Activated CD8-positive, alpha-beta T cell treated with anti-CD3 and anti-CD28 coated beads for 36 hours (primary cell): ENCODE results near the gene TALDO1. TPM values are rescaled to one million over a fixed set of nuclear protein-coding genes. Genes with fewer than 3 reads are reported as not detected.

ENCODE experiments used
- ATAC-seq: fragments of 200-7000 bp; cut with Tn5 transposase; one replicate; pipeline ENCODE4 v1.10.0; 2021; ENCODE audit warnings: mild to moderate bottlenecking, moderate library complexity
- CTCF ChIA-PET: fragments of 350-600 bp; sonication (Branson Sonifier 250); formaldehyde crosslinking; loops from one replicate; lab custom pipeline; 2021; ENCODE audit warnings: antibody characterized with exemption; lab: Charles Lee
- POLR2A ChIA-PET: fragments of 350-600 bp; sonication (Branson Sonifier 250); formaldehyde crosslinking; loops from one replicate; lab custom pipeline; 2021; ENCODE audit warnings: antibody characterized with exemption; lab: Charles Lee
- DNase-seq: peaks from one replicate; pipeline ENCODE4 v3.0.0-alpha.2; 2020
- H3K27ac Mint-ChIP-seq: one replicate; pipeline ENCODE4 v1.8.0; 2021; ENCODE audit warnings: mild to moderate bottlenecking, mixed read lengths
- H3K27me3 Mint-ChIP-seq: one replicate; pipeline ENCODE4 v1.8.0; 2021; ENCODE audit warnings: mixed read lengths
- H3K36me3 Mint-ChIP-seq: one replicate; pipeline ENCODE4 v1.8.0; 2021; ENCODE audit warnings: low read depth, mixed read lengths
- H3K4me1 Mint-ChIP-seq: one replicate; pipeline ENCODE4 v1.8.0; 2021; ENCODE audit warnings: low read depth, mixed read lengths
- H3K4me3 Mint-ChIP-seq: one replicate; pipeline ENCODE4 v1.8.0; 2021; ENCODE audit warnings: mild to moderate bottlenecking, moderate library complexity, mixed read lengths
- H3K9me3 Mint-ChIP-seq: one replicate; pipeline ENCODE4 v1.8.0; 2021; ENCODE audit warnings: mixed read lengths
- CTCF ChIP-seq: fragments of 200-600 bp; IDR thresholded peaks from one replicate; pipeline ENCODE4 v1.8.0; 2022; ENCODE audit warnings: antibody characterized with exemption, mild to moderate bottlenecking
- intact Hi-C: fragments of 100-400 bp; cut with micrococcal nuclease; formaldehyde crosslinking; loops from one replicate; pipeline ENCODE4 v1.10.0; 2022
- total RNA-seq, 2 experiments: library from RNA; stranded (reverse); gene quantifications; one replicate each; pipeline ENCODE4 v1.2.3, GENCODE V29; 2021

The TALDO1 gene
- total RNA-seq, 2 experiments from 2014 or later, result 234 to 241 TPM

GRCh38 chr11:724049-724777, 23.1 kb upstream of the TALDO1 start:
- peaks cover 18% of the 10 kb centered on the region for H3K4me1 Mint-ChIP-seq
- no peak overlapping the region for H3K27ac Mint-ChIP-seq
- DNase-seq (peak; percentile 59), ATAC-seq (no peak)
- peak overlapping the region; percentile 42 for H3K4me3 Mint-ChIP-seq
- TF ChIP-seq CTCF, result no peak
- CTCF ChIA-PET, result interaction anchor here (0.8 to 10.0 kb wide), 17 partner anchors 13 to 205 kb away, joined by 3 to 73 read pairs (median 5); partner anchors contain the start of genes DEAF1 and TMEM80
- peaks cover 28% of the 10 kb centered on the region for H3K27me3 Mint-ChIP-seq
- H3K36me3 Mint-ChIP-seq, result no peaks in the 10 kb centered on the region
- intact Hi-C loops, result no loop called here
- H3K9me3 Mint-ChIP-seq, result no peaks in the 10 kb centered on the region
- POLR2A ChIA-PET, result interaction anchor here (1.0 kb wide), 1 partner anchor 28 kb away, joined by 3 read pairs; no protein-coding TSS in a partner anchor

- DNase-seq (no peak), ATAC-seq (no peak)
- H3K4me3 Mint-ChIP-seq, result peak overlapping the region; percentile 67
- ChIA-PET CTCF (interaction anchor here (1.1 to 10.0 kb wide), 9 partner anchors 28 to 206 kb away, joined by 4 to 73 read pairs (median 7); partner anchors contain the start of genes DEAF1 and TMEM80), POLR2A (no interaction called here)
- intact Hi-C loops, result loop anchor here (5.0 kb wide), 1 partner anchor 168 kb away; no protein-coding TSS in a partner anchor
- peaks cover 21% of the 10 kb centered on the region for H3K27me3 Mint-ChIP-seq
- peaks cover 18% of the 10 kb centered on the region for H3K4me1 Mint-ChIP-seq
- no peaks in the 10 kb centered on the region for H3K36me3 Mint-ChIP-seq
- H3K27ac Mint-ChIP-seq, result no peak overlapping the region
- no peaks in the 10 kb centered on the region for H3K9me3 Mint-ChIP-seq
- no peak for TF ChIP-seq CTCF
These were observed 22.4 kb upstream of the TALDO1 start for GRCh38 chr11:724778-725386.

- CTCF ChIA-PET, result interaction anchor here (0.7 to 10.0 kb wide), 18 partner anchors 13 to 190 kb away, joined by 3 to 73 read pairs (median 5); partner anchors contain the start of genes CD151, DEAF1, EPS8L2 and GATD1
- H3K4me1 Mint-ChIP-seq, result peaks cover 18% of the 10 kb centered on the region
- peaks cover 17% of the 10 kb centered on the region for H3K27me3 Mint-ChIP-seq
- POLR2A ChIA-PET, result interaction anchor here (0.6 to 2.4 kb wide), 7 partner anchors 22 to 192 kb away, joined by 3 to 10 read pairs (median 5); partner anchors contain the start of genes DEAF1, GATD1, TALDO1 and TMEM80
- H3K4me3 Mint-ChIP-seq, result peak overlapping the region; percentile 67
- no peaks in the 10 kb centered on the region for H3K9me3 Mint-ChIP-seq
- DNase-seq (peak; percentile 37), ATAC-seq (no peak)
- intact Hi-C loops, result loop anchor here (5.0 kb wide), 1 partner anchor 168 kb away; no protein-coding TSS in a partner anchor
- no peak for TF ChIP-seq CTCF
- no peaks in the 10 kb centered on the region for H3K36me3 Mint-ChIP-seq
- H3K27ac Mint-ChIP-seq, result no peak overlapping the region
These were observed 21.6 kb upstream of the TALDO1 start for GRCh38 chr11:725624-726202.

- POLR2A ChIA-PET, result interaction anchor here (0.6 to 2.4 kb wide), 8 partner anchors 21 to 193 kb away, joined by 3 to 10 read pairs (median 4); partner anchors contain the start of genes DEAF1, GATD1, TALDO1 and TMEM80
- Mint-ChIP-seq H3K4me3 (peak overlapping the region; percentile 62), H3K27ac (peak overlapping the region; percentile 63), H3K27me3 (peaks cover 14% of the 10 kb centered on the region), H3K36me3 (no peaks in the 10 kb centered on the region), H3K9me3 (no peaks in the 10 kb centered on the region), H3K4me1 (peaks cover 16% of the 10 kb centered on the region)
- ATAC-seq (peak; percentile 57), DNase-seq (peak; percentile 79)
- TF ChIP-seq CTCF, result no peak
- intact Hi-C loops, result loop anchor here (5.0 kb wide), 1 partner anchor 169 kb away; no protein-coding TSS in a partner anchor
- CTCF ChIA-PET, result interaction anchor here (0.7 to 10.0 kb wide), 27 partner anchors 12 to 220 kb away, joined by 3 to 73 read pairs (median 5); partner anchors contain the start of genes CD151, DEAF1, EPS8L2 and GATD1
These were observed 20.7 kb upstream of the TALDO1 start for GRCh38 chr11:726278-727220.
